A673 (cell line): Measurements from ENCODE around the gene BLVRA.

ENCODE experiments used
- EZH2 ChIP-seq: fragments of 200-600 bp; sonication (generic); IDR thresholded peaks from 2 replicates; pipeline ENCODE4 v1.6.1; 2017; ENCODE audit warnings: borderline replicate concordance, low read depth, mild to moderate bottlenecking, mixed read lengths, antibody characterized with exemption, low read length; ENCODE audit not compliant: poor library complexity, severe bottlenecking
- TF ChIP-seq, protein P1 (sequence below): fragments of 300-800, 200-600 bp; sonication (generic); conservative IDR thresholded peaks from 2 replicates; pipeline ENCODE4 v1.5.1; 2017; ENCODE audit warnings: low read depth, mild to moderate bottlenecking, antibody characterized with exemption, low read length, moderate library complexity, mixed read lengths

DNA sequence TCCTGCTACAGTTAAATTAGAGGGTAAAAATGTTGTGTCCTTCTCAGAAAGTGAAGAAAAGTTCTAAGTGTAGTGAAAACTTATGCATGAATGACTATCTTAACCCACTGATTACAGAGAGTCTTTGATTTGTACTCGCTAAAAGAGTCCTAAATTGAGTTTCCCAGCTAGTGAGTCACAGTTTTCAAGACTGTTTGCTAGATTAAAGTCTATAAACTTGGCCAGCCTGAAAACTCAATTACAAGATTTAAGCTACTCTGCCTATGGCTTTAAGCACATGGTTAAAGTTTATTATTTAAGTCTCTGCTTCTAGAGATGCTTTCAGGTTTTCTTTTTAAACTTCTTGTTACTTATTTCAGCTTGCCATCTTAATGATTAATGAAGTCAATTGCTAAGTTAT, 66.5 kb downstream of the BLVRA start:
- TF ChIP-seq, protein P1, sequence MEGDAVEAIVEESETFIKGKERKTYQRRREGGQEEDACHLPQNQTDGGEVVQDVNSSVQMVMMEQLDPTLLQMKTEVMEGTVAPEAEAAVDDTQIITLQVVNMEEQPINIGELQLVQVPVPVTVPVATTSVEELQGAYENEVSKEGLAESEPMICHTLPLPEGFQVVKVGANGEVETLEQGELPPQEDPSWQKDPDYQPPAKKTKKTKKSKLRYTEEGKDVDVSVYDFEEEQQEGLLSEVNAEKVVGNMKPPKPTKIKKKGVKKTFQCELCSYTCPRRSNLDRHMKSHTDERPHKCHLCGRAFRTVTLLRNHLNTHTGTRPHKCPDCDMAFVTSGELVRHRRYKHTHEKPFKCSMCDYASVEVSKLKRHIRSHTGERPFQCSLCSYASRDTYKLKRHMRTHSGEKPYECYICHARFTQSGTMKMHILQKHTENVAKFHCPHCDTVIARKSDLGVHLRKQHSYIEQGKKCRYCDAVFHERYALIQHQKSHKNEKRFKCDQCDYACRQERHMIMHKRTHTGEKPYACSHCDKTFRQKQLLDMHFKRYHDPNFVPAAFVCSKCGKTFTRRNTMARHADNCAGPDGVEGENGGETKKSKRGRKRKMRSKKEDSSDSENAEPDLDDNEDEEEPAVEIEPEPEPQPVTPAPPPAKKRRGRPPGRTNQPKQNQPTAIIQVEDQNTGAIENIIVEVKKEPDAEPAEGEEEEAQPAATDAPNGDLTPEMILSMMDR = no peak
- TF ChIP-seq EZH2 = no peak
